Measurements from ENCODE around the gene DDAH1. TPM values are rescaled to one million over a fixed set of nuclear protein-coding genes. Genes with fewer than 3 reads are reported as not detected.

Gene DDAH1
- total RNA-seq, 3 donors from 2014 or later: 9.3 to 24.3 (median 23.9) TPM

- no peaks in the 10 kb centered on the region for H3K27me3 ChIP-seq
- intact Hi-C loops (cut with DNase I; ENCODE audit: low total_unique reads): no loop called here
- H3K4me3 ChIP-seq: no peak overlapping the region
- DNase-seq (ENCODE audit: low spot score in 2 of 2): no peak
- H3K4me1 ChIP-seq: no peaks in the 10 kb centered on the region
- TF ChIP-seq POLR2AphosphoS5 (IDR thresholded peaks at IDR 0.05): no peak
- TF ChIP-seq POLR2A (IDR thresholded peaks at IDR 0.05): no peak
- TF ChIP-seq CTCF (IDR thresholded peaks at IDR 0.05): no peak
- no peaks in the 10 kb centered on the region for H3K9me3 ChIP-seq
- H3K36me3 ChIP-seq: no peaks in the 10 kb centered on the region
- no peak overlapping the region for H3K27ac ChIP-seq
Observed at GRCh38 chr1:85290826-85291225, 174.1 kb downstream of the DDAH1 start.

- Histone ChIP-seq H3K4me3 (no peak overlapping the region), H3K9me3 (no peaks in the 10 kb centered on the region), H3K27ac (no peak overlapping the region), H3K36me3 (no peaks in the 10 kb centered on the region), H3K27me3 (no peaks in the 10 kb centered on the region), H3K4me1 (no peaks in the 10 kb centered on the region)
- no peak for DNase-seq (ENCODE audit: low spot score in 2 of 2)
- intact Hi-C loops (cut with DNase I; ENCODE audit: low total_unique reads): no loop called here
- TF ChIP-seq POLR2A (IDR thresholded peaks at IDR 0.05) (no peak), CTCF (IDR thresholded peaks at IDR 0.05) (no peak), POLR2AphosphoS5 (IDR thresholded peaks at IDR 0.05) (no peak)
Observed at GRCh38 chr1:85289848-85290335, 175.1 kb downstream of the DDAH1 start.

GRCh38 chr1:85289207-85289847, 175.6 kb downstream of the DDAH1 start:
- no peak overlapping the region for H3K4me3 ChIP-seq
- no peaks in the 10 kb centered on the region for H3K4me1 ChIP-seq
- TF ChIP-seq POLR2A (IDR thresholded peaks at IDR 0.05) (no peak), CTCF (IDR thresholded peaks at IDR 0.05) (no peak), POLR2AphosphoS5 (IDR thresholded peaks at IDR 0.05) (no peak)
- no peak overlapping the region for H3K27ac ChIP-seq
- no peak for DNase-seq (ENCODE audit: low spot score in 2 of 2)
- intact Hi-C loops (cut with DNase I; ENCODE audit: low total_unique reads): no loop called here
- no peaks in the 10 kb centered on the region for H3K27me3 ChIP-seq
- no peaks in the 10 kb centered on the region for H3K9me3 ChIP-seq
- H3K36me3 ChIP-seq: no peaks in the 10 kb centered on the region

- no peaks in the 10 kb centered on the region for H3K9me3 ChIP-seq
- H3K4me3 ChIP-seq: no peak overlapping the region
- H3K27ac ChIP-seq: no peak overlapping the region
- H3K36me3 ChIP-seq: no peaks in the 10 kb centered on the region
- H3K4me1 ChIP-seq: no peaks in the 10 kb centered on the region
- DNase-seq (ENCODE audit: low spot score in 2 of 2): no peak
- H3K27me3 ChIP-seq: no peaks in the 10 kb centered on the region
- intact Hi-C loops (cut with DNase I; ENCODE audit: low total_unique reads): no loop called here
- no peak for TF ChIP-seq POLR2AphosphoS5 (IDR thresholded peaks at IDR 0.05)
- TF ChIP-seq CTCF (IDR thresholded peaks at IDR 0.05): no peak
- TF ChIP-seq POLR2A (IDR thresholded peaks at IDR 0.05): no peak
Observed at GRCh38 chr1:85284202-85284601, 180.8 kb downstream of the DDAH1 start.

- no peak for TF ChIP-seq POLR2A (IDR thresholded peaks at IDR 0.05)
- no peak for TF ChIP-seq POLR2AphosphoS5 (IDR thresholded peaks at IDR 0.05)
- Histone ChIP-seq H3K36me3 (no peaks in the 10 kb centered on the region), H3K9me3 (no peaks in the 10 kb centered on the region), H3K27ac (no peak overlapping the region), H3K4me3 (no peak overlapping the region), H3K4me1 (no peaks in the 10 kb centered on the region), H3K27me3 (no peaks in the 10 kb centered on the region)
- intact Hi-C loops (cut with DNase I; ENCODE audit: low total_unique reads): no loop called here
- no peak for DNase-seq (ENCODE audit: low spot score in 2 of 2)
Observed at GRCh38 chr1:85283475-85284199, 181.3 kb downstream of the DDAH1 start.

Measured in breast epithelium (tissue), 4 donors.